Effector memory CD4-positive, alpha-beta T cell (primary cell): ENCODE data around the gene FLAD1.

Experiments
- DNase-seq, 3 donors: peaks; one replicate each; pipeline ENCODE4 v3.0.0-alpha.2; 2020
- H3K27ac ChIP-seq: 2 replicates; pipeline ENCODE4 v1.7.0; 2013; ENCODE audit warnings: mild to moderate bottlenecking, low read length, moderate library complexity; ENCODE audit not compliant: insufficient read depth, poor library complexity, severe bottlenecking
- H3K27me3 ChIP-seq: replicated peaks from 2 replicates; pipeline ENCODE4 v1.7.0; 2013; ENCODE audit warnings: mild to moderate bottlenecking, low read length; ENCODE audit not compliant: insufficient read depth, control insufficient read depth, poor library complexity, severe bottlenecking
- H3K36me3 ChIP-seq: 2 replicates; pipeline ENCODE4 v1.7.0; 2013; ENCODE audit warnings: mild to moderate bottlenecking, low read length, moderate library complexity; ENCODE audit not compliant: control insufficient read depth, insufficient read depth
- H3K4me1 ChIP-seq: 2 replicates; pipeline ENCODE4 v1.7.0; 2013; ENCODE audit warnings: low read length, mild to moderate bottlenecking; ENCODE audit not compliant: control insufficient read depth, insufficient read depth, poor library complexity, severe bottlenecking
- H3K4me3 ChIP-seq: 2 replicates; pipeline ENCODE4 v1.7.0; 2013; ENCODE audit warnings: low read length, low read depth, mild to moderate bottlenecking; ENCODE audit not compliant: insufficient read depth, poor library complexity, severe bottlenecking
- H3K9me3 ChIP-seq: 2 replicates; pipeline ENCODE4 v1.7.0; 2013; ENCODE audit warnings: mild to moderate bottlenecking, low read length, moderate library complexity; ENCODE audit not compliant: control insufficient read depth

Gene FLAD1

DNA sequence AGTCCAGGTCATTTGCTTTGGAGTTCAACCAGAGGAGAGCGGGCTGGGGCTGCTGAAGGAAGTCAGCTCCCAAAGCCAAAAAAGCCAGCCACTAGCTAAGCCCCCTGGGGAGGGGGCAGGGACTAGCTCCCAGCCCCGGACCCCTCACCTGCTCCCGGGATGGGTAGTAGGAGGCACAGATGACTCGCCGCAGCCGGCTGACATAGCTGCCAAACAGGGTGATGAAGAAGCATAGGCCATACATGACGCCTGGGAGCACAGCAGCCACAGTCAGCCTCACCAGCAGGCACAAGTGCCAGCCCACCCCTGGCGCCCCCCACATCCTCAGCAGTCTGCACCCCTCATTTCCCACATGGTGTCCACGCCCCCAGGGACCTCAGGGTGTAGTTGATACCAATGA lies 43.0 kb downstream of the FLAD1 start:
- Histone ChIP-seq H3K27ac (no peak overlapping the region), H3K27me3 (no peaks in the 10 kb centered on the region), H3K36me3 (no peaks in the 10 kb centered on the region), H3K4me1 (no peaks in the 10 kb centered on the region), H3K9me3 (no peaks in the 10 kb centered on the region), H3K4me3 (no peak overlapping the region)
- no peak for DNase-seq

DNA sequence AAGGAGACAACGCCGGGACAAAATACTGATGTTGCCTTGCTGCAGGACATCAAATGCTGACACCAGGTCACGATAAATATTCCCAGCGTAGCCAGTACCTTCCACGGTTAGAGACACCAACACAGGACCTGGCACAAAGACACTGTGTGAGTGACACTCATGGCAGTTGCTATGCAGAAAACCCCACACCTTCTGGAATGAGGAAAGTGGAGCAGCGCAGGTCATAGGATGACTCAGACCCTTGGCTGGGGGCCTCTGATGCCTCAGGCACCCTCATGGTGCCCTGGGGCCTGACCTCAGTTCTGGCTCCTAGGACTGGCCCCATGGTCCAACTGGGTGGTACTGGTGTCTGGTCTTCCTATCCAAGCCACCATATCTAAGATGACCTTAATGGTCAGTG lies 43.4 kb downstream of the FLAD1 start:
- no peak for DNase-seq
- no peaks in the 10 kb centered on the region for H3K27me3 ChIP-seq
- H3K27ac ChIP-seq = no peak overlapping the region
- no peak overlapping the region for H3K4me3 ChIP-seq
- no peaks in the 10 kb centered on the region for H3K4me1 ChIP-seq
- no peaks in the 10 kb centered on the region for H3K36me3 ChIP-seq
- H3K9me3 ChIP-seq = no peaks in the 10 kb centered on the region

DNA sequence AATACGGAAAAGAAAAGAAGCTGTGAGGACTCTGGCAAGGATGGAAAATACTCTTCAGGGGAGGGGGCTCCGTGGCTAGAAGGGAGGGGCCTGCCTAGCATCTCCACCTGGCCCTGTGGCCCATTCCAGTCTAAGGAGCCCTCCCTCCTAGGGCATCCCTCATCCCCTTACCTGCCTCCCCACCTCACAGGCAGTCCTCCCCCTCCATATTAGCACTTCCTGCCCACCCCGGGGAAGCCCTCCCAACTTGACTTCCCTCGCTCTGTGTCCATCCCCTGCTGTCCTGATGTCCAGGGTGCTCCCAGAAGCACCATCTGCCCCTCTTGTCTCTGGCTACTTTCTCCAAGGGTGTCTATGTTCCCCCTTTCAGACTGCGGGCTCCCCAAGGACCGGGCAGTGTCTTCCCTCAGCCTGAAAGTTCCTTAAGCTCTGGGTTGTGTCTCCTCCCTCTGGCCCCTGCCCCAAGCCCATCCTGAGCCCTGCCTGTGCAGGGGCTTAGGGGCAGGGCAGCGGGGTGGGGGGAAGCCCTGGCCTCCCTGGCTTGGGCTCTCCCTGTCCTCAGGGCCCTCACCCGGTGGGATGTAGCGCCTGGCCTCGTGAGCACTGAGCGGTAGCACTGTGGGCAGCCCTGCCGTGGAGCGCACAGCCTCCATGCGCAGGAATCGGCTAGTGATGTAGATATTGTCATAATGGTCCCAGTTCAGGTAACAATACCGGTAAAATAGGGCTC lies 46.5 kb downstream of the FLAD1 start:
- Histone ChIP-seq H3K9me3 (no peaks in the 10 kb centered on the region), H3K4me3 (no peak overlapping the region), H3K36me3 (no peaks in the 10 kb centered on the region), H3K27me3 (no peaks in the 10 kb centered on the region), H3K27ac (no peak overlapping the region), H3K4me1 (no peaks in the 10 kb centered on the region)
- DNase-seq = no peak

- Histone ChIP-seq H3K27me3 (no peaks in the 10 kb centered on the region), H3K9me3 (no peaks in the 10 kb centered on the region), H3K27ac (no peak overlapping the region), H3K36me3 (no peaks in the 10 kb centered on the region), H3K4me1 (no peaks in the 10 kb centered on the region), H3K4me3 (no peak overlapping the region)
- DNase-seq = no peak
These were observed 47.2 kb downstream of the FLAD1 start for GRCh38 chr1:155030243-155030795.

DNA sequence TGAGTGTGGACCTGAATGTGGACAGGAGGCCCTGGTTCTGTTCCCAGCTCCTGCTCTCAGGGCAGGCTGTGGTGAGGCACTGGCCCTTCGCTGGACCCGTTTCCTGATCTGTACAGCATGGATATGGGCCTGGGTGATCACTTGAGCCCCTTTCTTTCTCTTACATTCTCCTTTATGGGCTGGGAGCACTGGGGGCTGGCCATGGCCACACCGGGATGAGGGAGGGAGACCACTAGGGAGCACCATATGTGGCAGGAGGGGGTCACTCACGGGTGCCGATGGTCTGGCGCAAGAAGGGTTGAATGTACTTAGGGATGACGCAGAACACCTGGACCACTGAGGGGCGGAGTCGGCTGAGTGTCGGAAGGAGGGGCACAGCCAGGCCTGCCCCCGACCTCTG lies 47.8 kb downstream of the FLAD1 start:
- no peak for DNase-seq
- Histone ChIP-seq H3K36me3 (no peaks in the 10 kb centered on the region), H3K4me3 (no peak overlapping the region), H3K4me1 (no peaks in the 10 kb centered on the region), H3K27me3 (no peaks in the 10 kb centered on the region), H3K27ac (no peak overlapping the region), H3K9me3 (no peaks in the 10 kb centered on the region)

GRCh38 chr1:155032886-155033285 lies 49.7 kb downstream of the FLAD1 start:
- no peak overlapping the region for H3K27ac ChIP-seq
- no peak for DNase-seq
- no peaks in the 10 kb centered on the region for H3K27me3 ChIP-seq
- H3K36me3 ChIP-seq = no peaks in the 10 kb centered on the region
- no peaks in the 10 kb centered on the region for H3K4me1 ChIP-seq
- H3K4me3 ChIP-seq = no peak overlapping the region
- H3K9me3 ChIP-seq = no peaks in the 10 kb centered on the region

DNA sequence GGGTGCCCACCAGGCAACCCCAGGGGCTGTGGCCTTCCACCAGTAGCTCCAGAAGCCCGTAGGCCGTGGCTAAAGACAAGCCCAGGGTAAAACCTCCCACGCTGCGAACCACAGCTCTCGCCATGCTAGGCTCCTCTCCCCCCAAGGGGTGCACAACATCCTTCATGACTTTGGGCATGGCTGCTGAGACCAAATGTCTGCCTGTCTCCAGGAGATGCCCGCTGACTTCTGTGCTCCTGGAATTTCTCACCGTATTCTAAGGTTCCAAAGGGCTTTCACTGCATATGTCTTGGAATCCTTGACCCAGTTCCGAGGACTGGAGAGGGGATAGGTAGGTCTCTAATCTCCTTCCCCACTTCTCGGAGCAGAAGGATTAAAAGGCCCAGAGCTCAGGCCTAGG lies 50.4 kb downstream of the FLAD1 start, which contains the start of the genes DCST1 and DCST2:
Gene DCST1 (plus strand): TSS at position 301 of the 400 bp plus-strand sequence. CDS start 213 bp downstream, outside the sequence.
Gene DCST2 (minus strand): TSS at position 258 of the 400 bp plus-strand sequence. CDS start 80 bp downstream, at position 178.
- Histone ChIP-seq H3K9me3 (no peaks in the 10 kb centered on the region), H3K36me3 (no peaks in the 10 kb centered on the region), H3K4me1 (no peaks in the 10 kb centered on the region), H3K27ac (no peak within 1 kb of the TSS), H3K27me3 (no peaks in the 10 kb centered on the region), H3K4me3 (no peak within 1 kb of the TSS)
- DNase-seq = no peak

DNA sequence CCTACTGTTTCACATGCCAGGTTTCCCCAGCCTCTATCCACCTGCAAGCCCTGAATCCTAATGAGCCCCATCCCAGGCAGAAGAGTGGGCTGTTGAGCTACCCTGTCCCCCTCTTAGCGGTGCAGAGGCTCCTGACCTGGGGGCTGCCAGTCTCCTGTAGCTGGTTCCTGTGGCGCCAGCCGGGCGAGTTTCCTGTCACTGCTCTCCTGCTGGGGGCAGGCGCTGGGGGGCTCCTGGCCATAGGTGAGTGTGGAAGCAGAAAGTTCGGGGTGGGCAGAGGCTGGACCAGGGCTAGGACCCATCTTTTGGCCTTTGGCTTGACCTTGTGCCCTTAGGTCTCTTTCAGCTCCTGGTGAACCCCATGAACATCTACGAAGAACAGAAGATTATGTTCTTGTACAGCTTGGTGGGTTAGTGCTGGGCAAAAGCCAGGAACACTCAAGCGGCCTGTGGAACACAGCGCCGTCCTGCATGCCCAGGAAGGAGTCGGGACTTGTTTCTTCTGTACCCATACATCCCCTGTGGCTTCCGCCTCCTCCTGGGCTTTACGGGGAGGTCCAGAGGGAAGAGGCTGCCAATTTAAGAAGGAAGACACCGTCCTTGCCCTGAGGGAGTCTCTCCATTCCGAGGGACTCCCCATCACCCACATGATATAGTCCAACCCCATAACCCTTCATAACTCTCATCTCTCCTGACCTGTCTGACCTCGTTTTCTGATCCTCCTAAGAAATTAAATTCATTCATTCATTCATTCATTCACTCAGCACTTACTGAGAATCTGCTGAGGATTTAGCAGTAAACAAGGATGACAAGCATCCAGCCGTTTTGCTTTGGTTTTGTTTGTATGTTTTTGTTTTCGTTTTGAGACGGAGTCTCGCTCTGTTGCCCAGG lies 51.4 kb downstream of the FLAD1 start:
- no peaks in the 10 kb centered on the region for H3K36me3 ChIP-seq
- no peak overlapping the region for H3K4me3 ChIP-seq
- H3K4me1 ChIP-seq = no peaks in the 10 kb centered on the region
- H3K27ac ChIP-seq = no peak overlapping the region
- DNase-seq = no peak
- no peaks in the 10 kb centered on the region for H3K27me3 ChIP-seq
- H3K9me3 ChIP-seq = no peaks in the 10 kb centered on the region

- Histone ChIP-seq H3K27me3 (no peaks in the 10 kb centered on the region), H3K36me3 (no peaks in the 10 kb centered on the region), H3K27ac (no peak overlapping the region), H3K9me3 (no peaks in the 10 kb centered on the region), H3K4me3 (no peak overlapping the region), H3K4me1 (no peaks in the 10 kb centered on the region)
- no peak for DNase-seq
These were observed 52.8 kb downstream of the FLAD1 start for GRCh38 chr1:155035936-155036335.

DNA sequence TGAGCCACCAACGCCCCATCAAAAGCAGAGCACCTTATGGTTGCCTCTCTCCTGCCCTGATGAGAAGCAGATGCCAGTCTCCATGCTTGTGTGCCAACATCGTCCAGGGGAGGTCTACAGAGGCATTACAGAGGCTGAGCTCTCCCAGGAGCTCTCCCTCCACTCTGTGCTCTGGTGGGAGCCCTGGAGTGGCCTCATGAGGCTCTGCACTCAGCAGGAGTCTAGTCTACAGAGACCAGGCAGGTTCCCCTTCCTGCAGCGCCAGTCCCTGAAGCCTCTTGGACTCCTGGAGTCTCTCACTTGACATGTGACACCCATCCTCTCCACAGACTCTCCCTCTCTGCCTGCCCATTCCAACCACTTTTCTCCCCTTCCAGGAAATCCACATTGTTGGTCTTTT lies 53.9 kb downstream of the FLAD1 start:
- H3K4me3 ChIP-seq = no peak overlapping the region
- H3K27me3 ChIP-seq = no peaks in the 10 kb centered on the region
- no peaks in the 10 kb centered on the region for H3K4me1 ChIP-seq
- H3K9me3 ChIP-seq = no peaks in the 10 kb centered on the region
- no peak overlapping the region for H3K27ac ChIP-seq
- no peaks in the 10 kb centered on the region for H3K36me3 ChIP-seq
- no peak for DNase-seq
